Fibroblast of lung (primary cell): Measurements from ENCODE around the gene SRPX. TPM values are rescaled to one million over a fixed set of nuclear protein-coding genes. Genes with fewer than 3 reads are reported as not detected.
A peak's percentile ranks its signal among the peaks of the same experiment; 100 is the strongest.

Experiments
- DNase-seq, 2 donors: peaks; one replicate each; pipeline versions ENCODE4 v3.0.0 to v3.0.0-alpha.2; 2010; ENCODE audit warnings: low read depth in 2 of 2
- H2AFZ ChIP-seq: 2 replicates; pipeline ENCODE4 v1.5.1; 2012; ENCODE audit warnings: low read length, control low read depth, inconsistent platforms
- H3K27ac ChIP-seq: 2 replicates; pipeline ENCODE4 v1.5.1; 2011; ENCODE audit warnings: low read length, control low read depth; ENCODE audit not compliant: insufficient read depth
- H3K27me3 ChIP-seq: 2 replicates; pipeline ENCODE4 v1.5.1; 2011; ENCODE audit warnings: mild to moderate bottlenecking, low read length; ENCODE audit not compliant: control insufficient read depth, insufficient read depth
- H3K36me3 ChIP-seq: 2 replicates; pipeline ENCODE4 v1.5.1; 2011; ENCODE audit warnings: low read length; ENCODE audit not compliant: control insufficient read depth, insufficient read depth
- H3K4me1 ChIP-seq: 2 replicates; pipeline ENCODE4 v1.5.1; 2011; ENCODE audit warnings: low read length; ENCODE audit not compliant: control insufficient read depth, insufficient read depth; ENCODE audit errors: extremely low read depth
- H3K4me2 ChIP-seq: 2 replicates; pipeline ENCODE4 v1.5.1; 2011; ENCODE audit warnings: low read length, control low read depth; ENCODE audit not compliant: insufficient read depth; ENCODE audit errors: extremely low read depth
- H3K4me3 ChIP-seq, 4 experiments: fragments of 200-600 bp in 1 of 4; sonication (generic) in 1 of 4; replicated peaks in 1 of 4; 2 replicates each; pipeline ENCODE4 v1.5.1; 2011 to 2016; ENCODE audit warnings: low read length in 4 of 4, low read depth in 3 of 4, mild to moderate bottlenecking in 3 of 4, control low read depth in 2 of 4, inconsistent platforms in 1 of 4, mixed read lengths in 1 of 4; ENCODE audit not compliant: insufficient read depth in 1 of 4; ENCODE audit errors: control extremely low read depth in 1 of 4
- H3K79me2 ChIP-seq: 2 replicates; pipeline ENCODE4 v1.5.1; 2012; ENCODE audit warnings: mild to moderate bottlenecking, low read length, inconsistent platforms; ENCODE audit not compliant: control insufficient read depth, insufficient read depth
- H3K9ac ChIP-seq: 2 replicates; pipeline ENCODE4 v1.5.1; 2011; ENCODE audit warnings: mild to moderate bottlenecking, low read length, control low read depth; ENCODE audit not compliant: insufficient read depth
- H3K9me3 ChIP-seq: 2 replicates; pipeline ENCODE4 v1.5.1; 2012; ENCODE audit warnings: low read depth, low read length; ENCODE audit not compliant: control insufficient read depth, insufficient read depth
- H4K20me1 ChIP-seq: 2 replicates; pipeline ENCODE4 v1.5.1; 2011; ENCODE audit warnings: low read length; ENCODE audit not compliant: control insufficient read depth, insufficient read depth; ENCODE audit errors: extremely low read depth
- CTCF ChIP-seq, 2 donors: IDR thresholded peaks in 1 of 2; conservative IDR thresholded peaks in 1 of 2; 1 replicate in 1 of 2; 2 replicates in 1 of 2; pipeline ENCODE4 v1.5.1; 2011 to 2012; ENCODE audit warnings: low read length in 2 of 2, control low read depth in 1 of 2, inconsistent platforms in 1 of 2, low read depth in 1 of 2, mild to moderate bottlenecking in 1 of 2
- EZH2 ChIP-seq: IDR thresholded peaks from 2 replicates; pipeline ENCODE4 v1.5.1; 2012; ENCODE audit warnings: low read length, control low read depth, mild to moderate bottlenecking; ENCODE audit errors: missing control alignments
- polyA plus RNA-seq, 2 donors: library from polyadenylated mRNA; depleted of rRNA in 1 of 2; stranded (reverse) in 1 of 2; unstranded in 1 of 2; fragments of >200 nt; gene quantifications; 2 replicates each; pipeline ENCODE4 v1.2.1, GENCODE V29; 2011 to 2012; ENCODE audit warnings: missing spikeins in 1 of 2
- total RNA-seq: library from RNA; depleted of rRNA; stranded (reverse); fragments of >200 nt; gene quantifications from 2 replicates; pipeline ENCODE4 v1.2.1, GENCODE V29; 2014

SRPX gene
- total and polyA plus RNA-seq, 2 donors (not counting 1 experiment from before 2014, with no cell fraction given) = 84.9 to 141 TPM

DNA sequence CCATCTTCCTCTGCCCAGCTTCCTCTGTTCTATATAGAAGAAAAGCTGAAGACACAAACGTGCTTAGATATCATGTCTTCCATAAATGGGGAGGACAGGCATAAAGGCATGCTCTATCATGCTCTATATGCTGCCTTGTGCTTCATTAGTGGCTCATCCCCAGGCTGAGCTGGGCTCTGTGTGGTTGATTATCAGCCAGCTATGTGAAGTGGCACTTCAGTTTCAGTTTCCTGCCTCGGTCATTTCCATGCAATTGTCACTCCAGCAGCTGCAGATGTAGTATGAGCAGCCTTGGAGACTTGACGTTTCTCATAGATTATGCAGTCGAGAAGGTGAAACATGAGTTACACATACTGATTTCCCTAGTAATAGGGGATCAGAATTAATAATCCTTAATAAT lies 108.1 kb downstream of the SRPX start:
- Histone ChIP-seq H3K4me2 (no peak overlapping the region), H3K4me1 (no peaks in the 10 kb centered on the region), H3K27me3 (no peaks in the 10 kb centered on the region), H3K9ac (no peak overlapping the region), H3K79me2 (no peaks in the 10 kb centered on the region), H3K9me3 (no peaks in the 10 kb centered on the region), H3K4me3 (no peak overlapping the region), H3K27ac (no peak overlapping the region), H3K36me3 (no peaks in the 10 kb centered on the region), H4K20me1 (no peaks in the 10 kb centered on the region), H2AFZ (no peak overlapping the region)
- no peak for DNase-seq
- no peak for TF ChIP-seq CTCF (conservative IDR thresholded peaks at IDR 0.05 in 1 of 2, IDR thresholded peaks at IDR 0.05 in 1 of 2; ENCODE audit: low read depth in 1 of 2, low read length in 2 of 2)
- TF ChIP-seq EZH2 = no peak

GRCh38 chrX:38111196-38111595 lies 109.5 kb downstream of the SRPX start:
- no peak overlapping the region for H3K4me3 ChIP-seq
- H3K4me2 ChIP-seq = no peak overlapping the region
- H2AFZ ChIP-seq = no peak overlapping the region
- no peaks in the 10 kb centered on the region for H3K9me3 ChIP-seq
- no peaks in the 10 kb centered on the region for H3K27me3 ChIP-seq
- no peaks in the 10 kb centered on the region for H3K79me2 ChIP-seq
- H3K27ac ChIP-seq = no peak overlapping the region
- TF ChIP-seq EZH2 (no peak), CTCF (conservative IDR thresholded peaks at IDR 0.05 in 1 of 2, IDR thresholded peaks at IDR 0.05 in 1 of 2; ENCODE audit: low read depth in 1 of 2, low read length in 2 of 2) (no peak)
- no peaks in the 10 kb centered on the region for H3K4me1 ChIP-seq
- DNase-seq = no peak
- no peaks in the 10 kb centered on the region for H3K36me3 ChIP-seq
- H3K9ac ChIP-seq = no peak overlapping the region
- H4K20me1 ChIP-seq = no peaks in the 10 kb centered on the region

- Histone ChIP-seq H3K79me2 (no peaks in the 10 kb centered on the region), H3K36me3 (no peaks in the 10 kb centered on the region), H3K27ac (no peak overlapping the region), H3K4me1 (no peaks in the 10 kb centered on the region), H4K20me1 (no peaks in the 10 kb centered on the region), H2AFZ (no peak overlapping the region), H3K27me3 (no peaks in the 10 kb centered on the region), H3K9ac (no peak overlapping the region), H3K4me3 (no peak overlapping the region), H3K9me3 (no peaks in the 10 kb centered on the region), H3K4me2 (no peak overlapping the region)
- no peak for TF ChIP-seq EZH2
- TF ChIP-seq CTCF (conservative IDR thresholded peaks at IDR 0.05 in 1 of 2, IDR thresholded peaks at IDR 0.05 in 1 of 2; ENCODE audit: low read depth in 1 of 2, low read length in 2 of 2) = no peak
- DNase-seq = peak in 1 of 2 donors; percentile 53
Measured at GRCh38 chrX:38110231-38110630, 110.4 kb downstream of the SRPX start.
